ENCODE measurements around the gene TLR10.
"Not testable (repeated sequence)": the region's sequence is repeated elsewhere in the genome, so short reads cannot be mapped to it uniquely, and the experiment has no call there.

The TLR10 gene

DNA sequence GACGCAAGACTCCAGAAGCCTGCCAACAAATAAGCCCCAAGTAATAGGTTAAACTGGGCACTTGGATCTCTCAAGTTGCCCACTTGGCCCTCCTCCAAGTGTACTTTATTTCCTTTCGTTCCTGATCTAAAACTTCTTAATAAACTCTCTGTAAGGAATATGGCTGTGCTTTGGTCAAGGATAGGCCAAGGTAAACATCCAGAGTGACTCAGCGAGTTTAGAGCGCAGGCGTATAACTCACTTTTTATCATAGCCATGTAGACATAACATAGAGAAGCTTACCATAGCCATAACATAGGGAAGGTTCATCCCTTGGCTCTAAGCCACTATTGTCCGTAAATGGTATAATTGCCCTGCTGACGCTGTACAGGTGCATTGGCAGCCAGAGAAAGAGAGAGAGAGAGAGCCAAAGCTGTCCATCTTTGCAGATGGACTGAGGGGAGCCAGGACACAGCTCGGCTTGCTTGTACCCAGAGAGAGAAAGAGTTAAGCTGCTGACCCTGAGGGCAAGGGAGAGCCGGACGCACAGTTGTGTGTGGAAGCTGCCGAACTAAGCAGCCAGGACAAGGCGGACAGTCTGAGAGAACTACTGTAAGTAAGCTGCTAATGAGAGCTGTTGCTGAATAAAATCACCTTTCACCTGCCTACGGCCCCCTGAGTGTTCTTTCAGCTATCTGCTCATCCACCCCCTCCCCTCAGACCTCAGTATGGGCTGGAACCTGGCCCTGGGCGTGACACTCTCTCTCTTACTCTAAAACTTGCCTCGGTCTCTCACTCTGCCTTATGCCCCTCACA, 20.0 kb upstream of the TLR10 start:
- no peak for DNase-seq (ENCODE audit: low read depth in 2 of 2)

DNA sequence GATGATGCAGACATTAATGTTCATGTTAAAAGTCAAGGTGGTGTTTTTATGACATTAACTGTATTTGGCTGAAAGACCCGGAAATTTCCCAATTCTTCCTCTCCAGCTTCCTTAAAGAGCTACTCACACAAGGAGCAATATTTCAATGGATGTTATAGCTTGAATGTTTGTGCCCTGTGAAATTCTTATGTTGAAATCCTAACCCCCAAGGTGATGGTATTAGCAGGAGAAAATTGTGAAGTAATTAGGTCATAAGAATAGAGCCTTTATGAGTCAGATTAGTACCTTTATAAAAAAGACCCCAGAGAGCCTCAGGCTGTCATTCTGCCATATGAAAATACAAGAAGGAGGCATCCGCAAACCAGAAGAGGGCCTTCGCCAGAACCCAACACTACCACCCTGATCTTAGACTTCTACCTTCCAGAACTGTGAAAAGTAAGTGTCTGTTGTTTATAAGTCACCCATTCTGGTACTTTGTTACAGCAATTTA, 18.2 kb upstream of the TLR10 start:
- DNase-seq (ENCODE audit: low read depth in 2 of 2) = no peak

DNA sequence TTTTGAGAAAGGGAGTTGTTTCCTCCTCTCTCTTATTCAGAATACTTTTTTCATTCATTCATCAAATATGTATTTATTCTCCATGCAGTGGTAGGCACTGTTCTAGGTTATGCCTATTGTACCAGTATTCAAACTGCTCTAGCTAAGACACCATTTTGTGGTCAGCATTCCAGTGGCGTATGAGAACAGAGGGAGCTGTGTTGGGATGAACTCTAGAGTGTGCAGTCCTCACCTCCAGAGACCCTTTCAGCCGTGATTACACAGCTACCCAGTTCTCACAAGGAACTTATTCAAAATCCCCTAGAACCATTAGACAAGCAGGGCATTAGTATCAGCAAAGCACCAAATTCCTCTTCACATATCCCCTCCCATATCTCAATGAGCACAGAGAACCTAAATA, 17.6 kb upstream of the TLR10 start:
- DNase-seq (ENCODE audit: low read depth in 2 of 2) = no peak

DNA sequence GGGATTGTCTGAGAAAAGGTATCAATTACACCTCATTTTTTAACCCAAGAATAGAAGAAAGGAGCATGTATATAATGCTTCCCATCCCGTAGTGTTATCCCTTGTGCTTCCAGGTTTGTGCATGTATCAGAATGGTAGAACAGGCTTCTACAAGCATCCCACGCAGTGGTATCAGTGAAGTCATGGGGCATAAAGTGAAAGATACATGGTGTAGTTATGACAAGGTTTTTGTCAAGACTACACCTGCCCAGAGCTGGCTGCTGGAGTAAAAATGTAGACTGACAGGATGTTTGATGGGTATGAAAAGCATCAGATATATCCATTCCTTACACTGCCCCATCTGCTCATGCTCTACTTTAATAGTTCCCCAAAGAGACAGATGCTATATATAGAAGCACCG, 12.3 kb upstream of the TLR10 start:
- no peak for DNase-seq (ENCODE audit: low read depth in 2 of 2)

DNA sequence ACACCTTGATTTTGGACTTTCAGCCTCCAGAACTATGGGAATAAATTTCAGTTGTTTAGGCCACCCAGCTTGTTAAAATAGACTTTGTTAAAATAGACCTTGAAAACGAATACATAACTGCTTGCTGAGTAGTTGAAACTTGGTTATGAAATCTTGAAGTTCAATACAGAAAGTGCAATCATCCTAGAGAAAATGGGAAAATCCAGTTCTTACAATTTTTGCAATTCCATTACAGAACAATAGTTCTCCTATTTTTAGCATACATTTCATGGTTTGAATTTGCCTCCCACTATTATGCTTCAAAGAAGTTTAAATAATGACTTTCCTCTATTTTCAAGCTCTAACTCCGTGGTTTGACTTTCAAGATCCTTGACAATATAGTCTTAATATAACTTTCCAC, 11.3 kb upstream of the TLR10 start:
- no peak for DNase-seq (ENCODE audit: low read depth in 2 of 2)

DNA sequence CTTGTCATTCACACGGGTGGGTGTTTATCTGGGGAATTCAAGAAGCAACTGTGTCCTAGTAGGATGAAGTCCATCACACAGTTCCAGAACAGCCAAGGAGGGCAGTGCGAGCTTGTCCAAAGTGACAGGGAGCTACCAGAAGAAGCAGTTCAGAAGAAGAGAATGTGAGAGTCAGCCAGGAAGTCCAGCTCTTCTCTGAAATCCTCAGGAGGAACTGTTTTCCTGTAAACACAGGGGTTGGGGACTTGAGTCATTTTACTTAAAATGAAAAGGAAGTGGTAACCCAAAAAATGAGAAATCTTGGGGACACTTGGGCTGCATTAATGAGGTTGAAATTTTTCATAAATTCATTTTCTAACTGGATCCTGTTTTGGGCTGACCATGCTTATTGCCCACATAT, 8.2 kb upstream of the TLR10 start:
- DNase-seq (ENCODE audit: low read depth in 2 of 2) = no peak

DNA sequence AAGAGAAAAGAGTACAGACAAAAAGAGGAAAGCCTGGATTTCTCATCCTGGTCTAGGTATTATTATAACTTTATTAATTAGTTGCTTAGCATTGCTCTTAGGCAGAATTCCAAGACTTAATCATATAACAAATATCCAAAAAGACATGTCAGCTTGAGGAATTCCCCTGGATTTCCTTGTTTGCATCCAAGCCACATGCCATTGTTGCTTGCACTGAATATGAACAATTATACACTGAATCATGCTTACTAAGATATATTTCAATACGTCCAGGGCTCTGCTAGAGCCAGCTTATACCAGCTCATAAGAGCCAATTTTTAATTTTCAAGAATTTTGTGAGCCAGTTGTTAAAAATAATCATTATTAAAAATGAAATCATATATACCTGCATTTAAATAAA, 5.5 kb upstream of the TLR10 start:
- no peak for DNase-seq (ENCODE audit: low read depth in 2 of 2)

DNA sequence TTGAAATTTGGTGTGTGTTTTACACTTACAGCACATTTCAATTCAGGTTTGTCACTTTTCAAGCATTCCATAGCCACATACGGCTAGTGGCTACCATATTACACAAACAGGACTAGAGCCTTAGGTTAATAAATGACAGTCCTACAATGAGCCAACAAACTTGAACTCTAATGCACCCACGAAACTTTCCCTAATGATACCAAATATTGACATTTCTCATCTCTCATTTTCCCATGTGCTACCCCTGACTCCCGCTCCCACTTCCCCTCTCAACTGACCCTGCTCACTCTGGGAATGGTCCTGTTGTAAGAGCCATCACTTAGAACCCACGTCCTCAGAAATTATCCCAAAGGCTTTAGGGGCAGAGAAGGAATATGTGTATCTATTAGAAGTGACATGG, 4.9 kb upstream of the TLR10 start:
- DNase-seq (ENCODE audit: low read depth in 2 of 2) = no peak

DNA sequence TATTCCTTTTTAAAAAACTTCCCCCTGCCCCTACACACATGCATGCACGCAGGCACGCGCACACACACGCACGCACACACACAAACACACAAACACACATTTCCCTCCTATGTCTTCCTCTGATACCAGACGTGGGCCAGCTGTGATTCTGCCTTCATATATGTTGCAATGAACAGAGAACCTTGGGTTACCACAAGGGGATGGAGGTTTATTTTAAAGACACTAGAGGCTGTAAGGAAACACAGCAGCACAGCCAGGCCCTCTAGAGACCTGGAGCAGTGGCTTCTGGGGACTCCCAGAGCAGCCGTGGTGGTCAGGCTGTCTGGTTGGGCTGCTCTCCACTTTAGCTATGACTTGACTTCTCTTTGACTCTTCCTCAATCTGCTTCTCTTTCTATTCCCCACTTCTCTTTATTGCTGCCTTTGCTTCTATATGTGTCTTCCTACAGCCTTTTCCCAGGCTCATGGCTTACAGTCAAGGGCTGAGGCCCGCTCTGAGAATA, 3.2 kb upstream of the TLR10 start:
- no peak for DNase-seq (ENCODE audit: low read depth in 2 of 2)

DNA sequence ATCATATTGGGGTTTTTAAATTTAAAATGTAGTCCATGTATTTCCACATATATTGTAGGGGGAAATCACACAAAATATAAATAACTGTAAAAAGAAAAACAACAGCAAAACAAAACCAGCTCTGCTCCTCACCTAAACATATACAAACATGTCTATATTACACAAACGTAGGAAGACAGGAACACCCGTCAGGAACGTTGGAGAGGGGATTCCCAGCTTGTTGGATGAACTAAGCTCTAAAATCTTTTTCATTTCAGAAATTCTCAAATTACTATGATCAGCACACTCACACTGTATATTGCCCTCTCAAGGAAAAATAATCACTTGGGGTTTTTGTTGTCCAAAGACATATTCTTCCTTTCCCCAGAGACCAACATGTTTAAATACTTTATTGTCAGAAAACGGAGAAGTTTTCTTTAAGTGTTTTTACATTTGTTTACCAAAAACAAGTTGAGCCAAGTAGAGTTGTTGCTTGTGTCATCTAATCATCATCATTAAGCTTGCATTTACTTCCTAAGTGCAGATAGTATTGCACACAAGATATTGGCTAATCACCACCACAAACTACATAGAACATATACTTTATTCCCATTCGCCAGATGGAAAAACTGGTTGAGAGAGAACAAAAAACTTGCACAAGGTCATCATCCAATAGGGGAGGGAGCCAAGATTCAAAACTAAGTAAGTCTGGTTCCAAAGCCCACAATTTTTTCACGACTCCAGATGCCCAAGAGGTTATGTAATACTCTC, 2.4 kb upstream of the TLR10 start:
- no peak for DNase-seq (ENCODE audit: low read depth in 2 of 2)

DNA sequence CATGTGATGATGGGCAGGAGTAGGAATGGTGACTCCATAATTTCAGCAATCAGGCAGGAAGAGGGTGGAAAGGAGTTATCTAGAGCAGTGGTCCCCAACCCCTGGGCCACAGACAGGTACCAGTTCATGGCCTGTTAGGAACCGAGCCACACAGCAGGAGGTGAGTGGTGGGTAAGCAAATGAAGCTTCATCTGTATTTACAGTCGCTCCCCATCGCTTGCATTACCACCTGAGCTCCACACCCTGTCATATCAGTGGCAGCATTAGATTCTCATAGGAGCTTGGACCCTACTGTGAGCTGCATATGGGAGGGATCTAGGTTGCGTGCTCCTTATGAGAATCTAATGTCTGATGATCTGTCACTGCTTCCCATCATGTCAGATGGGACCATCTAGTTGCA, 1.4 kb upstream of the TLR10 start:
- no peak for DNase-seq (ENCODE audit: low read depth in 2 of 2)

DNA sequence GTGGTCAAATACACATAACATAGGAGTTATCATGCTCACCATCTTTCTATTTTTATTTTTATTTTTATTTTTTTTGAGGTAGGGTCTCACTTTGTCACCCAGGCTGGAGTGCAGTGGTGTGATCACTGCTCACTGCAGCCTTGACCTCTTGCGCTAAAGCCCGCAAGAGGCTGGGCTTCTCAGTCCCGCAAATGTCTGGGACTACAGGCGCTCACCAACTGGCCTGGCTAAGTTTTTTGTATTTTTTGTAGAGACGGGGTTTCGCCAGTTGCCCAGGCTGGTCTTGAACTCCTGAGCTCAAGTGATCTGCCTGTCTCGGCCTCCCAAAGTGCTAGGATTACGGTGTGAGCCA, 295 bp upstream of the TLR10 start:
- no peak for DNase-seq (ENCODE audit: low read depth in 2 of 2)

DNA sequence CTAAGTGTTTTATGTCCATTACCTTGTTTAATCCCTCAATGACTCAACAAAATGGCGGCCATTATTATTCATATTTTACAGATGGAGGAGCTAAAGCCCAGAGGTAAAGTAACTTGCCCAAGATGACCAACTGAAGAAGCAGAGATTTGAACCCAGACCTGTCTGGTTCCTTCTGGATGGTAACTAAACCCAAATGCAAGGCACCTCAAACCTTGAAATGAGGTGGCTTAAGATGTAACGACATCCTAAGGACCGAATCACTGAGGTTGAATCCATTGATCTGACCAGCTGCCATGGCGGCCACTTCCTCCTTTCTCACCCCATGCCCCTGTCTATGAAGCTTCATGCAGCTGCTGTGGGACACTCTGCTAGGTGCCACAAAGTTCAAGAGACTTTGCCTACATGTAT, 932 bp downstream of the TLR10 start:
- DNase-seq (ENCODE audit: low read depth in 2 of 2) = no peak

DNA sequence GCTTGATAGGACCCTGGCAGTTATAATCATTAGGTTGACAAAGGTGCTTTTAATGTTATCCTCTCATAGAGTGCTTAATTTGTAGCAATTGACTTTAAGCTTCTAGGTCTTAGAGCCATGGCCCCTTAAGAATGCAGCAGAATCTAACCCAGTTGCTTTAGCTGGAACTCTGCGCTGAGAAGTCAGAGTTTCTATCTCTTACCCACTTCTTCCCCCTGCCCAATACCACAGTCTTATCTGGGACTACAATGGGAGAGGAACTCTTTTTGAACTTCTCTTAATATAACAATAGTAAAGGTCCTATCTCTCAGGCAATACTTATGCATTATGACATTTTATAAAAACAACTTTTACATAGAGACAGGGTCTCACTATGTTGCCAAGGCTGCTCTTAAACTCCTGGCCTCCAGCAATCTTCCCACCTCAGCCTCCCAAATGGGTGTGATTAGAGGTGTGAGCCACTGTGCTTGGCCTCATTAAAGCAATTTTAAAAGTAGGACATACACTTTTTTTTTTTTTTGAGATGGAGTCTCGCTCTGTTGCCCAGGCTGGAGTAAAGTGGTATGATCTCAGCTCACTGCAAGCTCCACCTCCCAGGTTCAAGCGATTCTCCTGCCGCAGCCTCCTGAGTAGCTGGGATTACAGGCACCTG, 1.8 kb downstream of the TLR10 start:
- no peak for DNase-seq (ENCODE audit: low read depth in 2 of 2)

DNA sequence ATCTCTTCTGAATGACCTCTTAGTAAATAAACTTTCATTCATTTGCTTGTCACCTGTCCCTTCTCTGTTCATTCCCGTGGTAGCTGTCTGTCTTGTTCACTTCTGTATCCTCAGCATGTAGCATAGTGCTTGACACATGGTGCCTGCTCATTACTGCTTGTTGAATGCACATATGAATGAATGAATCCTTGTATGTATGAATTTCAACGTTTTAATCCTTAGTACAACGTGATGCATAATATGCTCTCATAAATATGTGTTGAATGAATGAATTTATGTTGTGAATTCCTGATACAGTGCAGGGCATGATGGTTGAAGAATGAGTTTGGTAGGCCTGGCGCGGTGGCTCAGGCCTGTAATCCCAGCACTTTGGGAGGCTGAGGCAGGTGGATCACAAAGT, 3.0 kb downstream of the TLR10 start:
- DNase-seq (ENCODE audit: low read depth in 2 of 2) = no peak

DNA sequence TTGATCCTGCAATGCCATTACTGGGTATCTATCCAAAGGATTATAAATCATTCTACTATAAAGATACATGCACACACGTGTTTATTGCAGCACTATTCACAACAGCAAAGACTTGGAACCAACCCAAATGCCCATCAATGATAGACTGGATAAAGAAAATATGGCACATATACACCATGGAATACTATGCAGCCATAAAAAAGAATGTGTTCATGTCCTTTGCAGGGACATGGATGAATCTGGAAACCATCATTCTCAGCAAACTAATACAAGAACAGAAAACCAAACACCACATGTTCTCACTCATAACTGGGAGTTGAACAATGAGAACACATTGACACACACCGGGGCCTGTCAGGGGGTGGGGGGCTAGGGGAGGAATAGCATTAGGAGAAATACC, 4.9 kb downstream of the TLR10 start:
- DNase-seq (ENCODE audit: low read depth in 2 of 2) = not testable (repeated sequence)

DNA sequence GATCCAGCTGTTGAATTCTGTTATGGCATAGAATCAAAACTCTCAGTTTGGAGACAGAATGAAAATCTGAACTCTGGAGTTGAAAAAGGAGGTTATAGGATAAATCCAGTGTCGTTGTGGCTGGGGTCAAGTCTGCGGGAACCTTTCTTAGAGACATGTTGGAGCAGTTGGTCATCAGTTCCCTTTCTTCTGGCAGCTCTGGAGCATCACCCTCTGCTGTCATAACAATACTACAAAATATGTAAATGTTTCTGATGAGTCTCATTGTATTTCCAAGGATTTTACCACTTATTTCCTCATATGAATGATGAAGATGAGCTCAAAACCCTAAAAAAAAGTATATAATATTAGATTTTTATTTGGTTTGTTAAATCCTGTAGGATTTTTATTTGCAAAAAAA, 7.5 kb downstream of the TLR10 start:
- no peak for DNase-seq (ENCODE audit: low read depth in 2 of 2)

DNA sequence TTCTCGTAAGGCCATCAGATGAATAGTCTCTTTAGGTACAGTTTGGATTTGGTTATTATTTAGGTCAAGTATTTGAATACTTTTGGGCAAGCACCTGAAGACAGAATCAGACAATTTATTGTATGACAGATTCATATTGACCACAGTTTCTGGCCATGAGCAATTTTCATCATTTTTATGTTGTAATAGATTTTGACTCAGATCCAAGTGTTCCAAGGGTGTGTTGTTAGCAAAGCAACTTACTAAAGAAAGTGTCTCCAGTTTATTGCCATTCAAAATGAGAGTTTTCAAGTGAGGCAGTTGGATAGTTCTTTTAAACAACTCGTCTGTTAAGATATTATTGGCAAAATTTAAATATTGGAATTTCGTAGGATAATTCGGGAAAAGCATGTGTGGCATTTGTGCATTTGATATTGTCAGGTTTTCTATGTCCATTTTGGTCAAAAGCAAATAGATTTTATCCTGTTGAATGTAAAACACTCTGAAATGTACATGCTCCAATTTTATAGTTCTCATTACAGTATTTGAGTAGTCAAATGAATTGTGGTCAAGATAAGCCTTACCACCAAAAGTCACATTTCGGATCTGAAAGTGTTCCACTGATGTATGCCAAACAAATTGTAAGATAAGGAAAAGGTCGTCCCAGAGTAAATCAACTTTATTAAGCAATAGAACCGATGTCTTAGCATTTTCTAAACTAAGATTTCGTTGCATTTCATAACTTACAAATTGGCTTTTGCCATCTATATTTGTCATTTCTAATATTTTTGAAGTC, 8.4 kb downstream of the TLR10 start:
- no peak for DNase-seq (ENCODE audit: low read depth in 2 of 2)

DNA sequence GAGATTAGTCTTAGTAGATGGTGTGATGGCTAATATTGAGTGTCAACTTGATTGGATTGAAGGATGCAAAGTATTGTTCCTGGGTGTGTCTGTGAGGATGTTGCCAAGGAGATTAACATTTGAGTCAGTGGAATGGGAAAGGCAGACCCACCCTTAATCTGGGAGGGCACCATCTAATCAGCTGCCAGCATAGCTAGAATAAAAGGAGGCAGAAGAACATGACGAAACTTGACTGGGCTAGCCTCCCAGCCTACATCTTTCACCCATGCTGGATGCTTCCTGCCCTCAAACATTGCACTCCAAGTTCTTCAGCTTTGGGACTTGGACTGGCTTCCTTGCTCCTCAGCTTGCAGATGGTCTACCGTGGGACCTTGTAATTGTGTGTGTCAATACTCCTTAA, 12.5 kb downstream of the TLR10 start:
- not testable (repeated sequence) for DNase-seq (ENCODE audit: low read depth in 2 of 2)

DNA sequence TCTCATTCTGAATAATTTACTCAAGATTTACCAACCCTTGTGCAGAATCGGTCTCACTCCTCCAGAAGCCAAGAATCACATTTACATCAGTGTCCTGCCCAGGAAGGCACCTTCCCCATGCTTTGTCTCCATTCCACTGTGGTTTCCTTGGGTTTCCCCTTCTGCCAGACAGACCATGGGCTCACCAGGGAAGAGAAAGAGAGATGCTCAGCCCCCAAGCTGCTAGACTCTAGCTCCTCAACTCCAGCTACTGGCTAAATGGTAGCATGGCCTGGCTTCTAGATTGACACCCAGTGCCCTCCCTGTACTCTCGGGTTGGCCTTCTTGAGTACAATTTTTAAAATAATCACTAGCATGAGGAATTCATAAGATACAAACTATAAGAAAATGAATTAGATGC, 12.9 kb downstream of the TLR10 start:
- DNase-seq (ENCODE audit: low read depth in 2 of 2) = no peak

DNA sequence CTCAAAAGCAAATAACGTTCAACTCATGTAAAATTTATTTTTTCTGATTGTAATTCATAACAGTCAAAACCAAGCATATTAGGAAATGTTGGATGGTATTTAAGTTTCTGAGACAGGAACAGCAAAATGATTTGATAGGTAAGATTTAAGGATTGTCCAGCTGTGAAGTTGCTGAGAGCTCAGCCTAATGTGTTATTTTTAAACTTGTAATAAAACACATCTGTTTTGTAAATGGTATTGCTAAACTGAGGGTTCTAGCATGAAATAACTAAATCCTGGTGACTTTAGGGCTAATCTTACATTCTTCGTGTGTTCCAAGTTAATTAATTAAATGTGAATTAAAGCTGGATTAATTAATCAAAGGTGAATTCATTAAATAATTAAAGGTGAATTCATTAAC, 13.3 kb downstream of the TLR10 start:
- DNase-seq (ENCODE audit: low read depth in 2 of 2) = no peak

DNA sequence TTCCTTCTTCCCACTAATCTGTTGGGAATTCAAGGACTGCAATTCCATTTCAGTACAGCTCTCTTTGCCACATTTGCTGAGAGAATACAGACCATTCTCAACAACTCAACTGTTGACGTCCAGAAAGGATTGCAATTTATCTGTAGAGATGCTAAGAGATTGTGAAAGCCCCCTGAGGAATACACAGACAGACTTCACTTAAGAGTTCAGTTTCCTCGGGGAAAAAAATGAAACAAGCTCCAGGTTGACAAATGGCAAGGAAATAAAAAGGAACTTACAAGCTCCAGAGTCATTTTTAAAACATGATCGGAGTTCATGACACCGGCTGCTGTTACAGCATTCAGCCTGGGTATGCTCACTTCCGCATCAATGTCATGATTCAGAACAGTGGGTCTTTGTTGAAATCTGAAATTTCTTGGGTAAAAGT, 13.8 kb downstream of the TLR10 start:
- DNase-seq (ENCODE audit: low read depth in 2 of 2) = no peak

All from stimulated activated CD8-positive, alpha-beta memory T cell treated with anti-CD3 and anti-CD28 coated beads, Interleukin-7, amount 100 ng/mL, for 1 hour (primary cell).